Epithelial cell of proximal tubule (primary cell): Measurements from ENCODE around the gene SH3RF3. TPM values are rescaled to one million over a fixed set of nuclear protein-coding genes. Genes with fewer than 3 reads are reported as not detected.
"Not testable (repeated sequence)": the region's sequence is repeated elsewhere in the genome, so short reads cannot be mapped to it uniquely, and the experiment has no call there.

ENCODE experiments used
- DNase-seq: peaks from one replicate; pipeline ENCODE4 v3.0.0-alpha.2; 2011; ENCODE audit warnings: low read depth
- H3K4me3 ChIP-seq: 2 replicates; pipeline ENCODE4 v1.5.1; 2011; ENCODE audit warnings: low read depth, mild to moderate bottlenecking, low read length
- CTCF ChIP-seq: conservative IDR thresholded peaks from 2 replicates; pipeline ENCODE4 v1.5.1; 2012; ENCODE audit warnings: low read depth, mild to moderate bottlenecking, low read length
- total RNA-seq: library from RNA; depleted of rRNA; stranded (reverse); fragments of >200 nt; gene quantifications from 2 replicates; pipeline ENCODE4 v1.2.3, GENCODE V29; 2015

The SH3RF3 gene
- total RNA-seq, 1 donor from 2014 or later: 1.7 TPM

GRCh38 chr2:109098251-109098920 is 30.6 kb upstream of the SH3RF3 start:
- DNase-seq: no peak
- TF ChIP-seq CTCF: no peak
- no peak overlapping the region for H3K4me3 ChIP-seq

GRCh38 chr2:109098921-109099273 is 30.1 kb upstream of the SH3RF3 start:
- H3K4me3 ChIP-seq: no peak overlapping the region
- no peak for DNase-seq
- TF ChIP-seq CTCF: no peak

GRCh38 chr2:109102588-109103233 is 26.3 kb upstream of the SH3RF3 start:
- no peak for DNase-seq
- H3K4me3 ChIP-seq: no peak overlapping the region
- TF ChIP-seq CTCF: peak; percentile 12

- DNase-seq: no peak
- TF ChIP-seq CTCF: no peak
- no peak overlapping the region for H3K4me3 ChIP-seq
These were observed 23.9 kb upstream of the SH3RF3 start for GRCh38 chr2:109105113-109105512.

GRCh38 chr2:109108740-109109139 is 20.3 kb upstream of the SH3RF3 start:
- no peak overlapping the region for H3K4me3 ChIP-seq
- TF ChIP-seq CTCF: no peak
- DNase-seq: no peak

- no peak overlapping the region for H3K4me3 ChIP-seq
- no peak for DNase-seq
- no peak for TF ChIP-seq CTCF
These were observed 19.7 kb upstream of the SH3RF3 start for GRCh38 chr2:109109342-109109741.

GRCh38 chr2:109110170-109110569 is 18.8 kb upstream of the SH3RF3 start:
- no peak for TF ChIP-seq CTCF
- H3K4me3 ChIP-seq: no peak overlapping the region
- DNase-seq: no peak

- not testable (repeated sequence) for DNase-seq, H3K4me3 ChIP-seq
These were observed 11.8 kb upstream of the SH3RF3 start for GRCh38 chr2:109117181-109117580.
